PC-3 (cell line): Measurements from ENCODE around the gene TANGO6. TPM values are rescaled to one million over a fixed set of nuclear protein-coding genes. Genes with fewer than 3 reads are reported as not detected.
"Not testable (repeated sequence)": the region's sequence is repeated elsewhere in the genome, so short reads cannot be mapped to it uniquely, and the experiment has no call there.

Experiments used
- ATAC-seq: fragments of 200-7000 bp; cut with Tn5 transposase; 2 replicates; pipeline ENCODE4 v1.9.1; 2020; ENCODE audit warnings: mild to moderate bottlenecking, moderate library complexity
- BruUV-seq: library from RNA; stranded (reverse); fragments of 400-500 nt; replicated peaks from 2 replicates; lab custom pipeline; 2021; lab: Mats Ljungman, UMichigan
- CTCF ChIA-PET: fragments of 300-600 bp; sonication (Branson Sonifier 250); formaldehyde crosslinking; loops from one replicate; lab custom pipeline; 2022; ENCODE audit warnings: antibody characterized with exemption; lab: Charles Lee
- POLR2A ChIA-PET: fragments of 300-600 bp; sonication (Branson Sonifier 250); formaldehyde crosslinking; loops from one replicate; lab custom pipeline; 2022; ENCODE audit warnings: antibody characterized with exemption; ENCODE audit not compliant: unreplicated experiment; lab: Charles Lee
- DNase-seq: peaks from one replicate; pipeline ENCODE4 v3.0.0-alpha.2; 2015
- H2AFZ ChIP-seq: fragments of 300-600 bp; sonication (generic); 2 replicates; pipeline ENCODE4 v1.6.0; 2016; ENCODE audit warnings: antibody characterized with exemption, low read length
- H3F3A ChIP-seq: fragments of 300-600 bp; sonication (generic); one replicate; pipeline ENCODE4 v1.6.0; 2017; ENCODE audit warnings: antibody characterized with exemption, low read length, control low read depth, mild to moderate bottlenecking; ENCODE audit not compliant: unreplicated experiment
- H3K27ac ChIP-seq: fragments of 300-600 bp; sonication (generic); 2 replicates; pipeline ENCODE4 v1.5.1; 2016; ENCODE audit warnings: mild to moderate bottlenecking, low read length
- H3K27me3 ChIP-seq: fragments of 300-600 bp; sonication (generic); 2 replicates; pipeline ENCODE4 v1.6.1; 2016; ENCODE audit warnings: low read length, mixed read lengths
- H3K36me3 ChIP-seq: fragments of 300-600 bp; sonication (generic); 2 replicates; pipeline ENCODE4 v1.6.1; 2016; ENCODE audit warnings: low read depth, mixed run types, low read length, mixed read lengths
- H3K4me1 ChIP-seq: fragments of 300-600 bp; sonication (generic); 2 replicates; pipeline ENCODE4 v1.5.1; 2016; ENCODE audit warnings: low read length; ENCODE audit not compliant: insufficient read depth
- H3K4me2 ChIP-seq: fragments of 300-600 bp; sonication (generic); 2 replicates; pipeline ENCODE4 v1.6.0; 2016; ENCODE audit warnings: low read length
- H3K4me3 ChIP-seq: fragments of 300-600 bp; sonication (generic); 2 replicates; pipeline ENCODE4 v1.5.1; 2016; ENCODE audit warnings: mild to moderate bottlenecking, low read length, mixed read lengths
- H3K79me2 ChIP-seq: fragments of 300-600 bp; sonication (generic); 2 replicates; pipeline ENCODE4 v1.6.1; 2017; ENCODE audit warnings: low read length, mixed read lengths
- H3K9ac ChIP-seq: fragments of 300-600 bp; sonication (generic); 2 replicates; pipeline ENCODE4 v1.6.0; 2016; ENCODE audit warnings: mild to moderate bottlenecking, low read length
- H3K9me2 ChIP-seq: fragments of 300-600 bp; sonication (generic); replicated peaks from 2 replicates; pipeline ENCODE4 v1.6.1; 2016; ENCODE audit warnings: mixed run types, low read length, mixed read lengths
- H3K9me3 ChIP-seq: fragments of 300-600 bp; sonication (generic); 2 replicates; pipeline ENCODE4 v1.6.1; 2016; ENCODE audit warnings: low read length, mixed read lengths
- H4K20me1 ChIP-seq: fragments of 300-600 bp; sonication (generic); 2 replicates; pipeline ENCODE4 v1.6.1; 2016; ENCODE audit warnings: low read length, mixed read lengths
- EZH2 ChIP-seq: fragments of 300-600 bp; sonication (generic); IDR thresholded peaks from one replicate; pipeline ENCODE4 v1.6.1; 2017; ENCODE audit warnings: antibody characterized with exemption, mild to moderate bottlenecking, low read length; ENCODE audit not compliant: unreplicated experiment
- EZH2phosphoT487 ChIP-seq: fragments of 300-600 bp; sonication (generic); IDR thresholded peaks from 2 replicates; pipeline ENCODE4 v1.6.1; 2018; ENCODE audit warnings: mild to moderate bottlenecking, antibody characterized with exemption, low read length, borderline replicate concordance
- intact Hi-C: fragments of 100-400 bp; cut with micrococcal nuclease; formaldehyde crosslinking; loops from 2 replicates; pipeline ENCODE4 v1.9.0; 2023
- total RNA-seq: library from RNA; depleted of rRNA; stranded (reverse); fragments of >200 nt; gene quantifications from 2 replicates; pipeline ENCODE4 v1.2.3, GENCODE V29; 2014
- TF ChIP-seq, protein P1 (sequence below): fragments of 300-600 bp; sonication (generic); conservative IDR thresholded peaks from 2 replicates; pipeline ENCODE4 v1.5.1; 2017; ENCODE audit warnings: antibody characterized with exemption, low read depth, mild to moderate bottlenecking, low read length

TANGO6 gene
- total RNA-seq, 1 experiment from 2014 or later = 9.4 TPM

DNA sequence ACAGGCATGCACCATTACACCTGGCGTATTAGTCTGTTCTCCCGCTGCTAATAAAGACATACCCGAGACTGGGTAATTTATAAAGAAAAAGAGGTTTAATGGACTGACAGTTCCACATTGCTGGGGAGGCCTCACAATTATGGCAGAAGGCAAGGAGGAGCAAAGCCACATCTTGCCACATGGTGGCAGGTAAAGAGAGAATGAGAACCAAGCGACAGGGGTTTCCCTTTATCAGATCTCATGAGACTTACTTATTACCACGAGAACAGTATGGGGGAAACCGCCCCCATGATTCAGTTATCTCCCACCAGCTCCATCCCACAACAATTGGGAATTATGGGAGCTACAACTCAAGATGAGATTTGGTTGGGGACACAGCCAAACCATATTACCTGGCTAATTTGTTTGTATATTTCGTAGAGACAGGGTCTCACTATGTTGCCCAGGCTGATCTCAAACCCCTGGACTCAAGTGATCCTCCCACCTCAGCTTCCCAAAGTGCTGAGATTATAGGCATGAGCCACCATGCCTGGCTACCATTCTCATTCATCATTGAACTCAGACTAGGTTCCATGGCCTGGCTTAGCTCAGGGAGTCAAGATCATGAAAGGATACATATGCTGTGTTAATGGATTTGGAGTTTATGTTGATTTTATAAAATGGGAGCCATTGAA is 147.0 kb downstream of the TANGO6 start:
- H3K36me3 ChIP-seq, POLR2A ChIA-PET, H3K79me2 ChIP-seq, H3K9ac ChIP-seq, H3K9me2 ChIP-seq, BruUV-seq, H3K27me3 ChIP-seq, H3K4me3 ChIP-seq, H4K20me1 ChIP-seq, H3K9me3 ChIP-seq, H3K27ac ChIP-seq, H2AFZ ChIP-seq, H3K4me2 ChIP-seq, ATAC-seq, CTCF ChIA-PET: not testable (repeated sequence)
- TF ChIP-seq, protein P1, sequence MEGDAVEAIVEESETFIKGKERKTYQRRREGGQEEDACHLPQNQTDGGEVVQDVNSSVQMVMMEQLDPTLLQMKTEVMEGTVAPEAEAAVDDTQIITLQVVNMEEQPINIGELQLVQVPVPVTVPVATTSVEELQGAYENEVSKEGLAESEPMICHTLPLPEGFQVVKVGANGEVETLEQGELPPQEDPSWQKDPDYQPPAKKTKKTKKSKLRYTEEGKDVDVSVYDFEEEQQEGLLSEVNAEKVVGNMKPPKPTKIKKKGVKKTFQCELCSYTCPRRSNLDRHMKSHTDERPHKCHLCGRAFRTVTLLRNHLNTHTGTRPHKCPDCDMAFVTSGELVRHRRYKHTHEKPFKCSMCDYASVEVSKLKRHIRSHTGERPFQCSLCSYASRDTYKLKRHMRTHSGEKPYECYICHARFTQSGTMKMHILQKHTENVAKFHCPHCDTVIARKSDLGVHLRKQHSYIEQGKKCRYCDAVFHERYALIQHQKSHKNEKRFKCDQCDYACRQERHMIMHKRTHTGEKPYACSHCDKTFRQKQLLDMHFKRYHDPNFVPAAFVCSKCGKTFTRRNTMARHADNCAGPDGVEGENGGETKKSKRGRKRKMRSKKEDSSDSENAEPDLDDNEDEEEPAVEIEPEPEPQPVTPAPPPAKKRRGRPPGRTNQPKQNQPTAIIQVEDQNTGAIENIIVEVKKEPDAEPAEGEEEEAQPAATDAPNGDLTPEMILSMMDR = peak; percentile 28; the same call in 1 of the 2 replicates
- Histone ChIP-seq H3K4me1 (peaks cover 35% of the 10 kb centered on the region), H3F3A (peaks cover 11% of the 10 kb centered on the region)
- intact Hi-C loops = loop anchor here (10.0 kb wide), 1 partner anchor 86 kb away; no protein-coding TSS in a partner anchor
- peak; percentile 31 for DNase-seq

DNA sequence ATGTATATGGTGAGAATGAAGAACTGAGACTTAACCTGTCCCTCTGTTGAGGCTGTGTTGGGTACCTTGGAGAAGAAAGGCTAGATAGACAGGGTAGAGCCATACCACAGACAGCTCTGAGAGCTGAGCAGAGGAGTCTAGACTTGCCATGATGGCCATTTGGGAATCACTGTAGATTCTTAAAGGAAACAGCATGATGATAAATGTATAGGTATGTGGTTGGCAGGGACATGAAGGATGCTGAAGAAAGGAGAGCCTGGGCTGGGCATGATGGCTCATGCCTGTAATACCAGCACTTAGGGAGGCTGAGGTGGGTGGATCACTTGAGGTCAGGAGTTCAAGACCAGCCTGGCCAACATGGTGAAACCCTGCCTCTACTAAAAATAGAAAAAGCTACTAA is 147.7 kb downstream of the TANGO6 start:
- no peak overlapping the region for H2AFZ ChIP-seq
- H3K9me3 ChIP-seq = no peaks in the 10 kb centered on the region
- DNase-seq (no peak), ATAC-seq (no peak)
- H3K4me3 ChIP-seq = no peak overlapping the region
- H3K27ac ChIP-seq = 0 out of 2 replicates have a peak overlapping the region, but pooled peaks have one; percentile 96
- H3K4me2 ChIP-seq = no peak overlapping the region
- BruUV-seq = no TSS peak
- intact Hi-C loops = loop anchor here (10.0 kb wide), 1 partner anchor 86 kb away; no protein-coding TSS in a partner anchor
- H3K9ac ChIP-seq = no peak overlapping the region
- no peaks in the 10 kb centered on the region for H4K20me1 ChIP-seq
- TF ChIP-seq, protein P1 = no peak
- TF ChIP-seq EZH2phosphoT487 (no peak), EZH2 (no peak)
- peaks cover 11% of the 10 kb centered on the region for H3F3A ChIP-seq
- CTCF ChIA-PET = no interaction called here
- H3K9me2 ChIP-seq = no peaks in the 10 kb centered on the region
- H3K27me3 ChIP-seq = no peaks in the 10 kb centered on the region
- no peaks in the 10 kb centered on the region for H3K36me3 ChIP-seq
- H3K4me1 ChIP-seq = peaks cover 41% of the 10 kb centered on the region
- POLR2A ChIA-PET = no interaction called here
- H3K79me2 ChIP-seq = no peaks in the 10 kb centered on the region

DNA sequence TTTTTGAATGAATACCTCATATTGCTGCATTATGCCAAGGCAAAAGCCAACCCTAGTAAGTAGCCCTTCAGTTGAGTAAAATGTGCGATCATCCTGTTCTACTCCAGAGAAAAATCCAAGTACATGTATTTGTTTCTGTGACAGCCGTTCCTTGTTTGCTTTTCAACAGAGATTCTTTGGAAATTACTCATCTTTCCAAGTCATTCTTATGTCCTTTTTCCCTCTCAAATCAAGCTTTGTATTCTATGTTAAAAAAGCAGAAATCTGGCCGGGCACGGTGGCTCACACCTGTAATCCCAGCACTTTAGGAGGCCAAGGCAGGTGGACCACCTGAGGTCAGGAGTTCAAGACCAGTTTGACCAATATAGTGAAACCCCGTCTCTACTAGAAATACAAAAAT is 149.2 kb downstream of the TANGO6 start:
- ATAC-seq = peak; percentile 66
- no peaks in the 10 kb centered on the region for H3K36me3 ChIP-seq
- BruUV-seq = no TSS peak
- ChIA-PET POLR2A (interaction anchor here (0.5 to 0.7 kb wide), 4 partner anchors 25 to 841 kb away, joined by 3 to 6 read pairs (median 5); no protein-coding TSS in a partner anchor), CTCF (no interaction called here)
- peak; percentile 83 for DNase-seq
- peaks cover 11% of the 10 kb centered on the region for H3F3A ChIP-seq
- peak overlapping the region; percentile 63 for H3K9ac ChIP-seq
- H3K27me3 ChIP-seq = no peaks in the 10 kb centered on the region
- H2AFZ ChIP-seq = no peak overlapping the region
- peaks cover 41% of the 10 kb centered on the region for H3K4me1 ChIP-seq
- TF ChIP-seq, protein P1 = no peak
- no peak for TF ChIP-seq EZH2phosphoT487
- no peak for TF ChIP-seq EZH2
- H3K4me2 ChIP-seq = peak overlapping the region; percentile 58
- no peaks in the 10 kb centered on the region for H3K9me2 ChIP-seq
- no peak overlapping the region for H3K4me3 ChIP-seq
- H3K9me3 ChIP-seq = no peaks in the 10 kb centered on the region
- peak overlapping the region; percentile 96 for H3K27ac ChIP-seq
- intact Hi-C loops = loop anchor here (1.0 to 10.0 kb wide), 2 partner anchors 81 to 88 kb away; no protein-coding TSS in a partner anchor
- no peaks in the 10 kb centered on the region for H3K79me2 ChIP-seq
- no peaks in the 10 kb centered on the region for H4K20me1 ChIP-seq
